ENCODE data around the gene HTD2.

HTD2 gene

DNA sequence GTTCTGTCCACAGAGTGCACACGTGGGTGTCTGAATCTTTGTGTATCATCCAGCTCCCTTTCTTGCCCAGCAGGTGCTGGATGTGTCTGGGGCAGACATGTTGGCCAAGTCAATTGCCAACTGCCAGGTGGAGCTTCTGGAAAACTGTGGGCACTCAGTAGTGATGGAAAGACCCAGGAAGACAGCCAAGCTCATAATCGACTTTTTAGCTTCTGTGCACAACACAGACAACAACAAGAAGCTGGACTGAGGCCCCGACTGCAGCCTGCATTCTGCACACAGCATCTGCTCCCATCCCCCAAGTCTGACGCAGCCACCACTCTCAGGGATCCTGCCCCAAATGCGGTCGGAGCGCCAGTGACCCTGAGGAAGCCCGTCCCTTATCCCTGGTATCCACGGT, 12.8 kb upstream of the HTD2 start:
- DNase-seq = no peak

DNA sequence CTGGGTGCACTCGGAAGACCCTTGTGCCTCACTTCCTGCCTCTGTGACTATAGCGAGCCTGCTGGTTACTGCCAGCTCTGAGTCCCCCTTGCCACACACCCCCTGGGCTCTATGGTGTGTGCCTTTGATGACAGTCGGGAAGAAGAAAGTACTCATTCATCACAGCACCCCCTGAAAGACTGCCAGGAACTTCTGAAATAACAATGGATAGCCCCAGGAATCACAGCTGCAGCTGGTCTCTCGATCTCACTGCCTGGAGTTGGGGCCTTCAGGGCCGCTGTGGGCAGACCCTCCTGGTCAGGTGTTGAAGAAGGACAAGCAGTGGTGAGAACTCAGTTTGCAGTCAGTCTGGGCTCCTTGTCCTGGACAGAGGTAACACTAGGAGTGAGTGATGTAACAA, 10.1 kb upstream of the HTD2 start:
- DNase-seq = no peak

DNA sequence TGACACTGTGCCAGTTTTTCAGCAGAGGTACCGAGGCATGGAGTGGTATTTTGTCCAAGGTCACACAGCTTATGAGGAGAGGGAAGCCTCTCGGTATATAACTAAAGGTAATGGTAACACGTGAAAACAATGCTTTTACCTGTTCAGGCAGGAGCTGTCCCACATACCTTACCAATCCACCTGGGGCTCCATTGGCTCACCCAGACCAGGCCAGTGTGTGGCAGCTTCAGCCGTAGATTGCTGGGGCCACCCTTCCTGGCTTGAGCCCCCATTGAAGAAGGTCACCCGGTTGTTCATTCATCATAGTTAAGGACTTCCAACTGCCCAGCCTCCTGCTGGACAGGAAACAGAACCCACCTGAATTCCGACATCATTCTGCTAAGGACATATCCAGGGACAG, 9.5 kb upstream of the HTD2 start:
- DNase-seq = no peak

DNA sequence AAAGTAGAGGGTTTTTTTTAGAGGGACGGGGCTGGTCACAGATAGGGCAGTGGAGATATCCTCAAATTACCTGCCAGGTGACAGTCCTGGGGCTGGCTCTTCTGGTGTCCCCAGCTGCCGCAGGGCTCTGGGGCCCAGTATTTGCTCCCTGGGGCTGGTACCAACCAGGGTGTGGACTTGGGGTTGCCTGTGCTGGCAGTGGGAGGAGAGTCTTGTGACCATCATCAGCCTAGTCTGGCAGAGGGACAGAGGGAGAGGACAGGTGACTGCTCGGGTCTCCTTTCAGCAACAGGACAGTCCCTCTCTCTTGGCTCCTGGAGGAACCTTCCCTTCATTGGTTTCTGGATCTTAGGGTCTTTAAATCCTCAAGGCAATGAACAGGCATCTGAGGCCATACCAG, 8.1 kb upstream of the HTD2 start:
- no peak for DNase-seq

DNA sequence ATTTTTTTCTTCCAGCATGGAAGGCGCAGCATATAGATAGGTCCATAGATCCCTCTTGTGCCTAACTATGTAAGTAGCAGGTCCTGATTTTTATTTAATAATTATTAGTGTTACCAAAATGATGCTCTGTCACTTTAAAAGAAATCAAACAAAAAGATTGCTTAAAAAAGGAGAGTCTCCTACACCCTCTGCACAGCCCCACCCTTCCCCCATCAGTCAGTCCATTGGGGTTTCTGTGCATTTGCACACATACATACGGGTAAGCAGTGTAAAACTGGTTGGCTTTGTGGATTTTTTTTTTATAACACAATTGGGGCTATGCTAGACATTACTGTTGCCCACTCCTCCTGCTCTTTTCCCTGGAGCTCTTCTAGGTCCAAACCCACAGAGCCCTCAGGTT, 7.2 kb upstream of the HTD2 start:
- no peak for DNase-seq

DNA sequence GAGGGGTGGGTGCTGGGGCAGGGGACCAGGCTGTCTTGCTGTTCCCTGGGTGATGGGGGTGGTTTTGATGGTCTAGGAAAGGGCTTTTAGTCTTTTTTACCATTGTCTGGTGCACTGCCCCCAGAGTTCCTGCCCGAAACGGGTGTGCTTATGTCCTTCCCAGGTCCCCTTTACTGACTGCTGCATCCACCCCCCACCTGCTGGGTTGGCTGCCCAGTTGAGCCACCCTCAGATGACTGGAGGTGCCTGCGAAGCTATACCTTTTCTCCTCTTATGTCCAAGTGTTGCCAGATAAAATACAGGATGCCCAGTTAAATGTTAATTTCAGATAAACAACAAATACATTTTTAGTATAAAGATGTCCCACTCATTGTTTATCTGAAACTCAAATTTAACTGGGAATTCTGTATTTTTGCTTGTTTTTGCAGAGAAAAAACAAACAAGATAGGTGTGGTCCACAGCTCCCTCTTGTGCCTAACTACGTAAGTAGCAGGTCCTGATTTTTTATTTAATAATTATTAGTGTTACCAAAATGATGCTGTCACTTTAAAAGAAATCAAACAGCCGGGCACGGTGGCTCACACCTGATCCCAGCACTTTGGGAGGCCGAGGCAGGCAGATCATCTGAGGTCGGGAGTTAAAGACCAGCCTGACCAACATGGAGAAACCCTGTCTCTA, 6.3 kb upstream of the HTD2 start:
- DNase-seq = no peak

DNA sequence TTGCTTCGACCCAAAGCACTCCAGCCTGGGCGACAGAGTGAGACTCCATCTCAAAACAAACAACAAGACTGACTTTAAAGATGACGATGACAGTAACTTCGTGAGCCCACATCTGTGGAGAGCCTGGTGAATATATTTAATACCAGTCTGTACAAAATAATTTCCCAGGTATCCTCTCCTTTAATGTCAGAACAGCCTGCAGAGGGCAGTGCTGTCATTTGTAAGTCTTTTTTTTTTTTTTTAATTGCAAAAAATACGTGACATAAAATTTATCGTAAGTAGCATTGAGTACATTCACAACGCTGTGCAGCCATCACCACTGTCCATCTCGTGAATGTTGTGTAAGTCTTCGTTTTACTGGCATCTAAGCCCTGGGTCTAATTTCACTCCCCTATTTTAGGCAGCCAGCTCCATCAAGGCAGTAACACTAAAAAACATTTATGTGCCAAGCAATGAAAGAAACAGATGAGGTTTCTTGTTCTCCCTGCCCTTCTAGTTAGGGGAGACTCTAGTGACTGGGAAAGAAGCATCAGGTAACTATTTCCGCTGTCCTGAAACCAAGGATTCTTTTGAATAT, 1.4 kb downstream of the HTD2 start:
- no peak for DNase-seq

DNA sequence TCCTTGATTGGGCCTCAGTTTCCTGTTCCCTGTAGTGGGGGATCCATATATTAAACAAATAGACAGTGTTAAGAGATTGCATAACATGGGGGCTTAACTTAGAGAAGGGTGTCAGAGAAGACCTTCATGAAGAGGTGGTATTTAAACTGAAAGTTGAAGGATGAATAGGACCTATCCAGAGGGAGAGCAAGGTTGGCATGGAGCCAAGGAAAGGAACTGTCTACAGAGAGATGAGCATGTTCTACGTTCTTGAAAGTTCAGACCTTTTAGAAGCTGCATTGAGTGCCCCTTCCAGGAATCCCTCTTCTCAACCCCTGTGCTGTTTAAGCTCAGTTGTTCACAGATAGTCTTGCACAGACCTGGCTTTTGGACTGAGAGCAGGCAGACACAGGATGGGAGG, 2.4 kb downstream of the HTD2 start:
- no peak for DNase-seq

DNA sequence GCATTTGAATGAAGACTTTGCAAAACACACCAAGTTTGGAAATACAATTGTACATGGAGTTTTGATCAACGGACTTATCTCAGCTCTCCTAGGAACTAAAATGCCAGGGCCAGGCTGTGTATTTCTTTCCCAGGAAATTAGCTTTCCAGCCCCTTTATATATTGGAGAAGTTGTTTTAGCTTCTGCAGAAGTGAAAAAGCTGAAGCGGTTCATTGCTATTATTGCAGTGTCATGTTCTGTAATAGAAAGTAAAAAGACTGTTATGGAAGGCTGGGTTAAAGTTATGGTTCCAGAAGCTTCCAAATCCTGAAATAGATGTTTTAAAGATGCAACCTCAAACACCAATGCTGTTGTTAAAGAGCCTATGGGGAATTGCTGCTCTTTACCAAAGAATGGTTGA, 11.5 kb downstream of the HTD2 start:
- no peak for DNase-seq

DNA sequence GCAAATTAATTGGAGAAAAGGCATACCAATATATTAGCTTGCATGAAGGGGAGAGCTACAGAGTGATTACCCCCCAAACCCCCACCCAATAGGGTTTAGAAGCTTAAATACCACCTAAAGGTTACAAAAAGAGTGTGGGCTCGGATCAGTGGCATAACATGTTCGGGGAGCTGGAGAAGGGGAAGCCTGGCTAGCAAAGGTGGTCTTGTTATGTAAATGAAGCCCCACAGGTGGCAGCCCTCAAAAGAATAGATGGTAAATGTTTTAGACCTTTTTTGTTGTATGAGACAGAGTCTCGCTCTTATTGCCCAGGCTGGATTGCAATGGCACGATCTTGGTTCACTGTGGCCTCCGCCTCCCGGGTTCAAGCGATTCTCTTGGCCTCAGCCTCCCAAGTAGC, 15.5 kb downstream of the HTD2 start:
- DNase-seq = no peak

DNA sequence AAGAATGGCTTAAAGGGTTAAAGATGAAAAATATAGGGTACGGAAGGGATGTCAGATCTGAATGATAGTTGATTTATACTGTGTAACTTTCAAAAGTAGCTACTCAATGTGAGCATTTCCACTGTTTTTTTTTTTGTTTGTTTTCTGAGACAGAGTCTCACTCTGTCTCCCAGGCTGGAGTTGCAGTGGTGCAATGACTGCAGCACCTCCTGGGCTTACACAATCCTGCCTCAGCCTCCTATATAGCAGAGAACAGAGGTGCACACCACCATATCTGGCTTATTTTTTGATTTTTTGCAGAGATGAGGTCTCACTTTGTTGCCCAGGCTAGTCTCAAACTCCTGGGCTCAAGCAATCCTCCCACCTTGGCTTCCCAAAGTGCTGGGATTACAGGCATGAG, 16.5 kb downstream of the HTD2 start:
- DNase-seq = no peak

DNA sequence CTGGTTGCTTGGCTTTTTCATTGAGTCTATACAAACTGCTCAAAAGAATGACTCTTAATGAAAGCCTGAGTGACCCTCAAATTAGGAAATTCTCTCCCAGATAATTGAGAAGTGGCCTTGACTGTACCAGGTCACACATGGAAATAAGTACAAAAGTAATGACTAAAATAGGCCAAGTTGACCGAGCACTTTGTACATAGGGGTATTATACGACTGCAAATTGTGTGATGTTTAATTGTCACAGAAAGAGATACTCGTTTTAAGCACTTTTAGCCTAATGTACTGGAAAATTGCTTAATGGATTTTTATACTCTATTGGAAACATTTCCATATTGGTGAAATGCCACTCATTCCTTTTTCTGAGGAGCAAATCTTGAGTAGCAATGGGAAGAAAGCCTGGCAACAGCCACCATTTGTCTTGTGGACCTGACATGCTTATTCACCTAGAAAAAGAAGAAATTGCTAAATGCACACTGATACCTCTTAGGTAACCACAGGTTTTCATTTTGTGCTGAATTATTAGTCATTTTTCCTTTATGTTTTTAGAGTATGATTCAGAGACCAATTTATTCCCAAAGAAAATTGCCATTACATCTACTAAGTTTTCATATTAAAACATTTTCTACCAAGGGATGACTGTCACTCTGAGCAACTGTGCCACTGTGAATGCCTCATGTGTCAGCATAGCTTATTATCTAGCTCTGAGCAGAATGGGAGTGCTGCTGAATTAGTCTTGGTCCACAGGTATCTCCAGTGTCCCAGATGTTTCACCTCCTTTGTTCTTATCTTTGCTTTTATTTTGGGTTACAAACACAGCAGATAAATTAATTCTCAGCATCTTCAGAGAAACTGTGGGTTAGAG, 17.4 kb downstream of the HTD2 start:
- DNase-seq = no peak

DNA sequence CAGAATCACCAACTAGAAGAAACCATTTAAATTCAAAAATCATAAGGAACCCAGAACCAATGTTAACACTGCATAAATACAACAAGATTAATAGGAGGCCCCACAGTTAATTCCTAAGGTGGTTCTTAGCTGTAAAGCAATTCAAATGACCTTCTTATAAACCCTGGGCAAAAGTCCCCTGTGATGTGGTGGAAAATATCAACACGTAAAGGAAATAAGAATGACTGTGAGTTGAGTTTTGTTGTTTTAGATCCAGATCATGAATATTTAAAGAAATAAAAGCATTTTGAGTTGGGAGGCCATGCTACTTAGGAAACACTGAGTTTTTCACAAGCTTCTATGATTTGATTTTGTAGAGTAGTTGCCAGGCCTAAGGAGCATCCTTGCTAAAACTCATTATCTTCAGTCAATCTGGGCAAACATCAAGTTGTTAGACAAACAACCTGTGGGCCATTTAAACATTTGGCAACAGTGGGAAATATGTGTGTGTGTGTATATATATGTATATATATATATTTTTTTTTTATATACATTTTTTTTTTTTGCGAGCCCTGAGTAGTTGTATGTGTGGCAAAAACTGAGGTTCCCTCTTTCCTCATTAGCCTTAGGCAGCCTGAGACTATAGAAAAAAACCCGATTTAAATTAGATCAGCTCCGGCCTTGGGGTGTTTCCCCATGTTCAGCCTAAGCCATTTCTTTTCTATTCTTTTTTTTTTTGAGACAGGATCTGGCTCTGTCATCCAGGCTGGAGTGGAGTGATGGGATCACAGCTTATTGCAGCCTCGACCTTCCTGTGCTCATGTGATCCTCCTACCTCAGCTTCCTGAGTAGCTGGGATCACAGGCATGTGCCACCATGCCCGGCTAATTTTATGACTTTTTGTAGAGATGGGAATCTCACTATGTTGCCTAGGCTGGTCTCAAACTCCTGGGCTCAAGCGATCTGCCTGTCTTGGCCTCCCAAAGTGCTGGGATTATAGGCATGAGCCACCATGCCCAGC, 18.4 kb downstream of the HTD2 start:
- no peak for DNase-seq

DNA sequence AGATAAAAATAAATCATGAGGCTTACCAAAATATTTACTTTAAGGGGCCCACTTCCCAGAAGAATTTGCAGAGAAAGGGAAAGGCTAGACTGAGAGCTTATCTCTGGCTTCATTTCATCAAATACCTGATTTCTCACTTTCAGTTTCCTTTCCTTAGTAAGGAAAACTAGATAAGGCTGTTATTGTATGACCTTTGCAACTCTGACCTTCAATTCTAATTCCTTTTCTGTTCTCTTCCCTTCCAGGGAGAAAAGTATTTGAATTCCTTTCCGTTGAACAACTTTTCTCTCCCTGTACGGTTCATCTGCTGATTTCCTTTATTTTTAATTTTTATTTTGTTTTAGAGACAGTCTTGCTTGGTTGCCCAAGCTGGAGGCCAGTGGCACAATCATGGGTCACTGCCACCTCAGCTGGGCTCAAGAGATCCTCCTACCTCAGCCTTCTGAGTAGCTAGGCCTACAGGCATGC, 19.2 kb downstream of the HTD2 start:
- DNase-seq = no peak

DNA sequence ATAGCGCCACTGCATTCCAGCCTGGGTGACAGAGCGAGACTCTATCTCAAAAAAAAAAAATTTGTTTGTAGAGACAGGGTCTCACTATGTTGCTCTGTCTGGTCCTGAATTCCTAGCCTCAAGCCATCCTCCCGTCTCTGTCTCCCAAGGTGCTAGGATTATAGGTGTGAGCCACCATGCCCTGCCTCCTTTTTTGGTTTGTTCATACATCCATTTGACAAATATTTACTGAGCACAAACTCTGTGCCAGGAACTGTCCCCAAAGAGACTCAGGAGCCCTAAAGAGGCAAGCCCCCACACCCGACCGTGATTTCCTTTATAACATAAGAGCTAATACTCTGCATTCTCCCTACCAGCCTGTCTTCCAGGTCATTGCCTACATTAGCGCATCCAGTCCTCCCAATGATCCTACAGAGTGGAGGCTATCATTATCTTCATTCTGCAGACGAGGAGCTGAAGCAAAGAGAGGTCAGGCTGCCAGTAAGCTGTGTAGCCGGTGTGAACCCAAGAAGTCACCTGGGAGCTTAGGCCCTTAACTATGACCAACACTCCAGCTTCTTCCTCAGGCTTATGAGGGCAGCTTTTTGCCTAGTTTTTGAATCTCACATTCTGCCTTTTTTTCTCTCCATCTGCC, 20.1 kb downstream of the HTD2 start:
- DNase-seq = no peak

DNA sequence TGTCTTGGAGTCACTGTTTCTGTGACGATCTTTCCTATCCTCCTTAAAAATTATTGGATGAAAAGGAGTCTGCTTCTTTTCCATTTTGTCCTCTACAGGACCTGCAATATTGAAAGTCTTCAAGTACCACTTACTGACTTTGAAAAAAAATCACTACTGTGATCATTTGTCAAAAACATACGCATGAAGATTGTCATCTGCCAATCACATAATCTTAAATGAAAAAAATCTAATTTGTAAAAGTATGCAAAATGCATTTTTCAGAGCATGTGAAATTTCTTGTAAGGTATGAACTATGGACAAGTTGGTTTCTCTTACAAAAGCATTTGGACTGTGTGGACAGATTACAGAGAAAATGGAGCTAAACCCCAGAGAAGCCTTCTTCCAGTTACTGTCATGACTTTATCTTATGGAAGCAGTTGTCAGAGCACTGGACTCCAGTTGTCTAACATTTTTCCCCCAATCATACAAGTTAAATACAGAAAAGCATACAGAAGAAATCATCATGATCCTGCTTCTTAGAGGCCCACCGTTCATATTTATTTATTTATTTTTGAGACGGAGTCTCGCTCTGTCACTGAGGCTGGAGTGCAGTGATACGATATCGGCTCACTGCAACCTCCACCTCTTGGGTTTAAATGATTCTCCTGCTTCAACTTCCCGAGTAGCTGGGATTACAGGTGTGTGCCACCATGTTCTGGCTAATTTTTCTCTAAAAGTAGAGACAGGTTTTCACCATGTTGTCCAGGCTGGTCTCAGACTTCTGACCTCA, 23.0 kb downstream of the HTD2 start:
- no peak for DNase-seq

DNA sequence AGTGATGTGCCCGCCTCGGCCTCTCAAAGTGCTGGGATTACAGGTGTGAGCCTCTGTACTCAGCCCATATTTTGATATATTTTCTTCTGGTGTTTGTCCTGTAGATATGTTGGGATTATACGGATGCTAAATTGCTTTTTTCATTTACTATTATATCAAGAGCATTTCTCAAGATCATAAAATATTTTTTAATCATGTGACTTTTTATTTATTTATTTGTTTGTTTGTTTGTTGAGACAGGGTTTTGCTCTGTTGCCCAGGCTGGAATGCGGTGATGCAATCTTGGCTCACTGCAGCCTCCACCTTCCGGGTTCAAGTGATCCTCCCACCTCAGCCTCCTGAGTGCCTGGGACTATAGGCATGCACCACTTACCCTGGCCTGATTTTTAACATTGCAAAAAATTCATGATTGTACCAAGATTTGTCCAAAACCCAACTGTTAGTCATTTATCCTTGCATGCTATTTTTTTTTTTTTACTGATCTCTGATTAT, 23.6 kb downstream of the HTD2 start:
- no peak for DNase-seq

DNA sequence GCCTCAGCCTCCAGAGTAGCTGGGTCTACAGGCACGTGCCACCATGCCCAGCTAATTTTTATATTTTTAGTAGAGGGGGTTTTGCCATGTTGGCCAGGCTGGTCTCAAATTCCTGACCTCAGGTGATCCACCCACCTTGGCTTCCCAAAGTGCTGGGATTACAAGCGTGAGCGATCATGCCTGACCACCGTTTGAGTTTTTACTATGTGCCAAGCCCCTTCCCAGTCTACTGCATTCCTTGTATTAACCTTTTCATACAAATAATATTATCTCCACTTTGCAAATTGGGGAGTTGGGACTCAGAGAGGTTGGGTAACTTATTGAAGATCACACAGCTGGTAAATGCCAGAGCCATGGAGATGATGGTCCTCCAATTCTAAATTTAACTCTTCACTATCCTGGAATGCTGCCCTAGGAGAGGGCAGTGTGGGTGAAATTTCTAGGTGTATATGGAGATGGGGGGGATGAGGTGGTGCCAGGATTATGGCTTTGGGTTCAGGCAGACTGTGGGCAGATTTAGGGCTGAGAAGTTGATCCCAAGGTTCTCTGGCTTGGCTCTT, 25.4 kb downstream of the HTD2 start:
- no peak for DNase-seq

DNA sequence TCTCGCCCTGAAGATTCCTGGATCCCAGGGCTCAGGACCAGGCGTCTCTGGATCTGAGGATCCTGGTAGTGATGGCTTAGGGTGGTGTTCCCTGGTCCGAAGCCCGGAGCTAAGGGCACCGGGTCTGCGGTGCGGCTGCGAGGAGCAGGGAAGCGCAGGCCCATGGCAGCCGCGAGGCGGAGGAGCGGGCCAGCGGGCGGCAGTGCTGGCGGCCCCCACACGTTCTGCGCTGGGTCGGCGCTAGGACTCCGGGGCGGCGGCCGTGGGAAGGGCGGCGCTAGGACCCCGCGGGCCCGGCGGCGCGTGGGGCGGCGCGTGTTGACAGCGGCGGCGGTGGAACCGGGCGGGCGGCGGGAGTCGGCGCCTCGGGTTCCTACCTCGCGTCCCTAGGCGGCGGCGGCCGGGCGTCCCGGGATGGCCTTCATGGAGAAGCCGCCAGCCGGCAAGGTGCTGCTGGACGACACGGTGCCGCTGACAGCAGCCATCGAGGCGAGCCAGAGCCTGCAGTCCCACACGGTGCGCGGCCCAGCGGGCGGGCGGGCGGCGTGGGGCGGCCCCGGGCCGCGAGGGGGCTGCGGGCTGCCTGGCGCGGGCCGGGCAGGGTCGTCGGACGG, 26.4 kb downstream of the HTD2 start, which contains the start of gene PXK:
PXK (plus strand) TSS at position 318 of the 614 bp plus-strand sequence; CDS start at position 415, 97 bp downstream.
- no peak for DNase-seq
